Adrenal gland (tissue), 5 donors: ENCODE results near the gene ASB2.

Source experiments
- CTCF ChIP-seq, 6 experiments: fragments of 450-650 bp in 4 of 6; fragments of 200-600 bp in 2 of 6; sonication (generic) in 1 of 6; IDR thresholded peaks; 1 replicate in 5 of 6; 2 replicates in 1 of 6; pipeline versions ENCODE4 v1.5.1 to v1.8.0; 2016 to 2021; ENCODE audit warnings: antibody characterized with exemption in 6 of 6, mild to moderate bottlenecking in 2 of 6, moderate library complexity in 1 of 6
- POLR2A ChIP-seq, 2 donors: fragments of 450-650 bp; IDR thresholded peaks; one replicate each; pipeline ENCODE4 v1.6.1; 2017; ENCODE audit warnings: antibody characterized with exemption in 2 of 2, mild to moderate bottlenecking in 2 of 2, moderate library complexity in 1 of 2
- donor health status: DM: no; HTN: no; CAD: no.

- TF ChIP-seq CTCF (IDR thresholded peaks at IDR 0.05) (no peak), POLR2A (IDR thresholded peaks at IDR 0.05) (no peak)
Measured at GRCh38 chr14:93996130-93996695, 19.8 kb upstream of the ASB2 start.
